Parathyroid adenoma (tissue), 2 donors: ENCODE results near the gene GRIK2.

Source experiments
- H2AFZ ChIP-seq: fragments of 300-600 bp; sonication (generic); one replicate; pipeline ENCODE4 v1.7.0; 2017; ENCODE audit warnings: antibody characterized with exemption, mild to moderate bottlenecking
- H3K27ac ChIP-seq: fragments of 300-600 bp; sonication (generic); one replicate; pipeline ENCODE4 v1.7.0; 2017
- H3K27me3 ChIP-seq: fragments of 300-600 bp; sonication (generic); one replicate; pipeline ENCODE4 v1.7.0; 2017; ENCODE audit warnings: low read length; ENCODE audit not compliant: control insufficient read depth, insufficient read depth
- H3K36me3 ChIP-seq: fragments of 300-600 bp; sonication (generic); one replicate; pipeline ENCODE4 v1.7.0; 2017; ENCODE audit warnings: low read length; ENCODE audit not compliant: control insufficient read depth, insufficient read depth
- H3K4me1 ChIP-seq: fragments of 300-600 bp; sonication (generic); one replicate; pipeline ENCODE4 v1.7.0; 2017; ENCODE audit warnings: control low read depth
- H3K4me2 ChIP-seq: fragments of 300-600 bp; sonication (generic); one replicate; pipeline ENCODE4 v1.7.0; 2017; ENCODE audit warnings: low read length
- H3K4me3 ChIP-seq: fragments of 300-600 bp; sonication (generic); one replicate; pipeline ENCODE4 v1.7.0; 2017; ENCODE audit warnings: low read depth, low read length
- H3K79me2 ChIP-seq: fragments of 300-600 bp; sonication (generic); one replicate; pipeline ENCODE4 v1.7.0; 2017; ENCODE audit warnings: control low read depth
- H3K9ac ChIP-seq: fragments of 300-600 bp; sonication (generic); one replicate; pipeline ENCODE4 v1.7.0; 2017; ENCODE audit warnings: mild to moderate bottlenecking
- H3K9me3 ChIP-seq: fragments of 300-600 bp; sonication (generic); one replicate; pipeline ENCODE4 v1.7.0; 2017; ENCODE audit warnings: low read length; ENCODE audit not compliant: control insufficient read depth
- CTCF ChIP-seq: fragments of 300-600 bp; sonication (generic); IDR thresholded peaks from one replicate; pipeline ENCODE4 v1.7.0; 2017; ENCODE audit warnings: antibody characterized with exemption, mild to moderate bottlenecking
- donor health status: primary hyperparathyroidism.

GRIK2 gene

GRCh38 chr6:101907356-101908217 is 514.1 kb downstream of the GRIK2 start:
- TF ChIP-seq CTCF = no peak
- H3K4me1 ChIP-seq = no peaks in the 10 kb centered on the region
- no peaks in the 10 kb centered on the region for H3K79me2 ChIP-seq
- no peak overlapping the region for H3K4me2 ChIP-seq
- H2AFZ ChIP-seq = no peak overlapping the region
- no peak overlapping the region for H3K9ac ChIP-seq
- H3K9me3 ChIP-seq = no peaks in the 10 kb centered on the region
- no peaks in the 10 kb centered on the region for H3K36me3 ChIP-seq
- no peaks in the 10 kb centered on the region for H3K27me3 ChIP-seq
- H3K4me3 ChIP-seq = no peak overlapping the region
- H3K27ac ChIP-seq = no peak overlapping the region

- no peaks in the 10 kb centered on the region for H3K36me3 ChIP-seq
- H3K4me1 ChIP-seq = no peaks in the 10 kb centered on the region
- no peaks in the 10 kb centered on the region for H3K9me3 ChIP-seq
- H2AFZ ChIP-seq = no peak overlapping the region
- no peak overlapping the region for H3K27ac ChIP-seq
- no peaks in the 10 kb centered on the region for H3K79me2 ChIP-seq
- no peaks in the 10 kb centered on the region for H3K27me3 ChIP-seq
- no peak for TF ChIP-seq CTCF
- no peak overlapping the region for H3K4me2 ChIP-seq
- no peak overlapping the region for H3K4me3 ChIP-seq
- no peak overlapping the region for H3K9ac ChIP-seq
These were observed 515.9 kb downstream of the GRIK2 start for GRCh38 chr6:101909366-101909765.

GRCh38 chr6:101912311-101912710 is 518.8 kb downstream of the GRIK2 start:
- no peaks in the 10 kb centered on the region for H3K4me1 ChIP-seq
- no peak for TF ChIP-seq CTCF
- H3K27ac ChIP-seq = no peak overlapping the region
- no peak overlapping the region for H3K4me3 ChIP-seq
- H3K9ac ChIP-seq = no peak overlapping the region
- no peak overlapping the region for H2AFZ ChIP-seq
- no peak overlapping the region for H3K4me2 ChIP-seq
- H3K9me3 ChIP-seq = no peaks in the 10 kb centered on the region
- no peaks in the 10 kb centered on the region for H3K27me3 ChIP-seq
- H3K36me3 ChIP-seq = no peaks in the 10 kb centered on the region
- no peaks in the 10 kb centered on the region for H3K79me2 ChIP-seq

GRCh38 chr6:101918471-101918870 is 525.0 kb downstream of the GRIK2 start:
- no peak overlapping the region for H2AFZ ChIP-seq
- no peaks in the 10 kb centered on the region for H3K36me3 ChIP-seq
- no peak overlapping the region for H3K27ac ChIP-seq
- H3K79me2 ChIP-seq = no peaks in the 10 kb centered on the region
- no peak overlapping the region for H3K4me2 ChIP-seq
- TF ChIP-seq CTCF = no peak
- H3K27me3 ChIP-seq = no peaks in the 10 kb centered on the region
- H3K4me1 ChIP-seq = no peaks in the 10 kb centered on the region
- H3K4me3 ChIP-seq = no peak overlapping the region
- H3K9me3 ChIP-seq = no peaks in the 10 kb centered on the region
- H3K9ac ChIP-seq = no peak overlapping the region
